ENCODE results near the gene AFF3.

AFF3 gene

DNA sequence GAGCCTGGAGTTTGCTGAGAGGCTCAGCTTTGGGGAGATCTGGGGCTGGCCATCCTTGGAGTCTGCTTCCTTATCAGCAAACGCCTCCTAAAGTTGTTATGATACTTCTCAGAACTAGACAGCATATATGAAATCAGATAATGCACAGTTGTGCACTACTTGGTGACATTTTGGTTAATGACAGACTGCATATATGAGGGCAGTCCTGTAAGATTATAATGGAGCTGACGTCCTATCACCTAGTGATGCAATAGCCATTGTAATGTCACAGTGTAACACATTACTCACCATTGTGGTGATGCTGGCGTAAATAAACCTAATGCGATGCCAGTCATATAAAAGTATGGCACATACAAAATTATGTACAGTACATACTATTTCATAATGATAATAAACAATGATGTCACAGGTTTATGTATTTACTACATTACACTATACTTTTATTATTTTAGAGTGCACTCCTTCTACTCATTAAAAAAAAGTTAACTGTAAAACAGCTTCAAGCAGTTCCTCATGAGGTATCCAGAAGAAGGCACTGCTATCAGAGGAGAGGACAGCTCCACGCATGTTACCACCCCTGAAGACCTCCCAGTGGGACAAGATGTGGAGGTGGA is 354.5 kb downstream of the AFF3 start:
- H3K23ac ChIP-seq (ENCODE audit: low read length in 2 of 2): no peak overlapping the region
- H2BK5ac ChIP-seq (ENCODE audit: low read depth, low read length, poor library complexity, severe bottlenecking): no peak overlapping the region
- H2AK5ac ChIP-seq (ENCODE audit: low read length, severe bottlenecking): no peak overlapping the region
- no peaks in the 10 kb centered on the region for H3K4me1 ChIP-seq (ENCODE audit: control insufficient read depth, insufficient read depth, low read depth, low read length)
- H3K79me1 ChIP-seq (replicated peaks; ENCODE audit: low read length, poor library complexity, severe bottlenecking): peaks cover 26% of the 10 kb centered on the region
- no peak overlapping the region for H3K4me3 ChIP-seq (ENCODE audit: insufficient read depth in 1 of 2, low read depth in 1 of 2, low read length in 2 of 2)
- H2AFZ ChIP-seq (ENCODE audit: low read depth, low read length): no peak overlapping the region
- H3K9ac ChIP-seq (ENCODE audit: low read length): no peak overlapping the region
- H3K9me3 ChIP-seq (ENCODE audit: control insufficient read depth, low read length): no peaks in the 10 kb centered on the region
- H2BK15ac ChIP-seq (ENCODE audit: low read depth, poor library complexity, severe bottlenecking): no peak overlapping the region
- no peak overlapping the region for H2BK12ac ChIP-seq (ENCODE audit: low read length in 2 of 2)
- no peaks in the 10 kb centered on the region for H3K27me3 ChIP-seq (ENCODE audit: control insufficient read depth in 1 of 2, insufficient read depth in 1 of 2, low read length in 2 of 2)
- no peak overlapping the region for H4K8ac ChIP-seq (ENCODE audit: low read length)
- DNase-seq: no peak
- no peak overlapping the region for H4K91ac ChIP-seq (ENCODE audit: low read length)
- no peak overlapping the region for H3K14ac ChIP-seq (ENCODE audit: low read length in 2 of 2)
- H2BK120ac ChIP-seq (ENCODE audit: low read depth, low read length): no peak overlapping the region
- H3K4ac ChIP-seq (ENCODE audit: low read depth in 1 of 2, low read length in 2 of 2): no peak overlapping the region
- 92% methylated on average over 2 of the region's 5 CpGs for WGBS
- H3K27ac ChIP-seq (ENCODE audit: low read length, poor library complexity, severe bottlenecking): no peak overlapping the region
- H3K18ac ChIP-seq (ENCODE audit: low read depth in 1 of 2, low read length in 2 of 2): no peak overlapping the region
- no peak overlapping the region for H3K4me2 ChIP-seq (ENCODE audit: low read length, poor library complexity, severe bottlenecking)
- H3K36me3 ChIP-seq (ENCODE audit: control insufficient read depth in 1 of 2, insufficient read depth in 2 of 2, low read depth in 1 of 2, low read length in 2 of 2): peaks cover 0 to 9% of the 10 kb centered on the region in 2 experiments

DNA sequence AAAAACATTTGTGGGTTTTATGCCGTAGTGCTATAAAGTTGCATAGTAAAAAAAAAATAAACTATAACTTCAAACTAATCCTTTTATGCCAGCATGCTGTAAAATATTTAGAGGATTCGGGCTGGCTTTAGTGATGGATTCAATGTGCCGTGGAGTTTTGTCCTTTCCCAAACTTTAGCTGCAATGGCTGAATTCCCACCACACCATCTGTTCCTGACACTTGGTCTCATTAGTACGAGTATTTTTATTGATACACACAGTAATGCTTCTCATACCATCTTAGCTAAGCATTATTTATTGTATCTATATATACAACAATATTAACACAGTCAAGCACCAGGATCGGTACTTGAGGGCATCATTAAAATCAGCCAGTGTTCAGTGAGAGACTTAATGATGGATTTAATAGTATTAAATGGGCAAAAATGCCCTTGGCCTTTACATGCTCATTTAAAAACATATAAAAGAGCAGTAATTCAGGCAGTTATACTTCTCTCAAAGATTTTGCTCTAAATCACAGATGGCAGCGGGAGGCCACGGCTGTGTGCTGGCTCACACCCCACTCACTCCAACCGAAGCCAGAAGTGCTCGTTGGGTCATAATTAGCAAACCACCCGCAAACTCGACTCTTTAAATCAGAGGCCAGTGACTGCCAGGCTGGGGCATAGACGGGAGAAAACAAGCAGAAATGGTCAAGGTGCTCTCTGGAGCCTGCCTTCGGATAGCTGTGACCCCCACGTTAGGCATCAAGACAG is 355.6 kb downstream of the AFF3 start:
- no peak overlapping the region for H3K4ac ChIP-seq (ENCODE audit: low read depth in 1 of 2, low read length in 2 of 2)
- no peak overlapping the region for H2BK5ac ChIP-seq (ENCODE audit: low read depth, low read length, poor library complexity, severe bottlenecking)
- peak overlapping the region in 1 of 2 experiments; percentile 11 for H3K18ac ChIP-seq (ENCODE audit: low read depth in 1 of 2, low read length in 2 of 2)
- no peak overlapping the region for H2AK5ac ChIP-seq (ENCODE audit: low read length, severe bottlenecking)
- H3K27ac ChIP-seq (ENCODE audit: low read length, poor library complexity, severe bottlenecking): no peak overlapping the region
- 97% methylated on average over 11 of the region's 14 CpGs for WGBS
- no peak overlapping the region for H2AFZ ChIP-seq (ENCODE audit: low read depth, low read length)
- H3K9ac ChIP-seq (ENCODE audit: low read length): no peak overlapping the region
- H4K8ac ChIP-seq (ENCODE audit: low read length): no peak overlapping the region
- H3K36me3 ChIP-seq (ENCODE audit: control insufficient read depth in 1 of 2, insufficient read depth in 2 of 2, low read depth in 1 of 2, low read length in 2 of 2): peaks cover 0 to 9% of the 10 kb centered on the region in 2 experiments
- no peak overlapping the region for H3K4me3 ChIP-seq (ENCODE audit: insufficient read depth in 1 of 2, low read depth in 1 of 2, low read length in 2 of 2)
- H3K4me1 ChIP-seq (ENCODE audit: control insufficient read depth, insufficient read depth, low read depth, low read length): no peaks in the 10 kb centered on the region
- DNase-seq: no peak
- no peak overlapping the region for H3K23ac ChIP-seq (ENCODE audit: low read length in 2 of 2)
- no peak overlapping the region for H2BK120ac ChIP-seq (ENCODE audit: low read depth, low read length)
- H2BK12ac ChIP-seq (ENCODE audit: low read length in 2 of 2): no peak overlapping the region
- no peak overlapping the region for H4K91ac ChIP-seq (ENCODE audit: low read length)
- no peaks in the 10 kb centered on the region for H3K9me3 ChIP-seq (ENCODE audit: control insufficient read depth, low read length)
- no peak overlapping the region for H3K14ac ChIP-seq (ENCODE audit: low read length in 2 of 2)
- H2BK15ac ChIP-seq (ENCODE audit: low read depth, poor library complexity, severe bottlenecking): no peak overlapping the region
- no peak overlapping the region for H3K4me2 ChIP-seq (ENCODE audit: low read length, poor library complexity, severe bottlenecking)
- peaks cover 27% of the 10 kb centered on the region for H3K79me1 ChIP-seq (replicated peaks; ENCODE audit: low read length, poor library complexity, severe bottlenecking)
- no peaks in the 10 kb centered on the region for H3K27me3 ChIP-seq (ENCODE audit: control insufficient read depth in 1 of 2, insufficient read depth in 1 of 2, low read length in 2 of 2)

- H3K27ac ChIP-seq (ENCODE audit: low read length, poor library complexity, severe bottlenecking): no peak overlapping the region
- no peak overlapping the region for H2AK5ac ChIP-seq (ENCODE audit: low read length, severe bottlenecking)
- H2BK120ac ChIP-seq (ENCODE audit: low read depth, low read length): no peak overlapping the region
- H3K23ac ChIP-seq (ENCODE audit: low read length in 2 of 2): no peak overlapping the region
- no peak overlapping the region for H4K91ac ChIP-seq (ENCODE audit: low read length)
- no peak overlapping the region for H2AFZ ChIP-seq (ENCODE audit: low read depth, low read length)
- no peaks in the 10 kb centered on the region for H3K4me1 ChIP-seq (ENCODE audit: control insufficient read depth, insufficient read depth, low read depth, low read length)
- H3K27me3 ChIP-seq (ENCODE audit: control insufficient read depth in 1 of 2, insufficient read depth in 1 of 2, low read length in 2 of 2): no peaks in the 10 kb centered on the region
- H2BK15ac ChIP-seq (ENCODE audit: low read depth, poor library complexity, severe bottlenecking): no peak overlapping the region
- peaks cover 26% of the 10 kb centered on the region for H3K79me1 ChIP-seq (replicated peaks; ENCODE audit: low read length, poor library complexity, severe bottlenecking)
- H3K9ac ChIP-seq (ENCODE audit: low read length): no peak overlapping the region
- no peak overlapping the region for H3K4ac ChIP-seq (ENCODE audit: low read depth in 1 of 2, low read length in 2 of 2)
- WGBS: 95% methylated on average over 8 of the region's 8 CpGs
- H3K18ac ChIP-seq (ENCODE audit: low read depth in 1 of 2, low read length in 2 of 2): no peak overlapping the region
- no peak overlapping the region for H3K14ac ChIP-seq (ENCODE audit: low read length in 2 of 2)
- H4K8ac ChIP-seq (ENCODE audit: low read length): no peak overlapping the region
- H3K4me2 ChIP-seq (ENCODE audit: low read length, poor library complexity, severe bottlenecking): no peak overlapping the region
- DNase-seq: no peak
- H3K9me3 ChIP-seq (ENCODE audit: control insufficient read depth, low read length): no peaks in the 10 kb centered on the region
- H2BK12ac ChIP-seq (ENCODE audit: low read length in 2 of 2): no peak overlapping the region
- H2BK5ac ChIP-seq (ENCODE audit: low read depth, low read length, poor library complexity, severe bottlenecking): no peak overlapping the region
- H3K4me3 ChIP-seq (ENCODE audit: insufficient read depth in 1 of 2, low read depth in 1 of 2, low read length in 2 of 2): no peak overlapping the region
- H3K36me3 ChIP-seq (ENCODE audit: control insufficient read depth in 1 of 2, insufficient read depth in 2 of 2, low read depth in 1 of 2, low read length in 2 of 2): peaks cover 0 to 9% of the 10 kb centered on the region in 2 experiments
These were observed 357.4 kb downstream of the AFF3 start for GRCh38 chr2:99784946-99785345.

DNA sequence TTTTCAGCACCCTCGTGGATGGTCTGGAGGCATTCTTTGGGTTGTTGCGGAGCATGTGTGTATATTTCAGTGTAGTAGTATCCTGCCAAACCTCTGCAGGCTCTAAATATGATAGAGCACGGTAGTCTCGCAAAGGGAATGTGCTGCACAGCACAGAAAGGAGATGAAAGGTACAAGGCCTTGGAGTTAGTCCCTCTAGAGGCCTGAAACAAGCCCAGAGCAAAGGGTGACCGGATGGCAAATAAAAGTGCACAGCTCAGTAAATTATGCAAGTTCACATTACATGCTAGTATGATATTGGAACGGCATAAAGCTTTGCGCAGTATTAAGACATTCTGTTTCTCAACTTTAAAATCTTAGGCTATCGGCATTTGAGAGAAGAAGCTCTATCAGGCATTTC is 358.1 kb downstream of the AFF3 start:
- no peak overlapping the region for H3K27ac ChIP-seq (ENCODE audit: low read length, poor library complexity, severe bottlenecking)
- WGBS: 99% methylated on average over 8 of the region's 8 CpGs

More for the DNA sequence above, 358.1 kb downstream of the AFF3 start:
- Histone ChIP-seq H3K14ac (ENCODE audit: low read length in 2 of 2) (no peak overlapping the region), H2BK5ac (ENCODE audit: low read depth, low read length, poor library complexity, severe bottlenecking) (no peak overlapping the region), H3K9me3 (ENCODE audit: control insufficient read depth, low read length) (no peaks in the 10 kb centered on the region), H4K91ac (ENCODE audit: low read length) (no peak overlapping the region), H3K9ac (ENCODE audit: low read length) (no peak overlapping the region), H3K79me1 (replicated peaks; ENCODE audit: low read length, poor library complexity, severe bottlenecking) (peaks cover 24% of the 10 kb centered on the region), H3K4me1 (ENCODE audit: control insufficient read depth, insufficient read depth, low read depth, low read length) (no peaks in the 10 kb centered on the region), H3K23ac (ENCODE audit: low read length in 2 of 2) (no peak overlapping the region), H3K4me3 (ENCODE audit: insufficient read depth in 1 of 2, low read depth in 1 of 2, low read length in 2 of 2) (no peak overlapping the region), H2BK120ac (ENCODE audit: low read depth, low read length) (no peak overlapping the region), H2BK12ac (ENCODE audit: low read length in 2 of 2) (no peak overlapping the region), H2AK5ac (ENCODE audit: low read length, severe bottlenecking) (no peak overlapping the region), H3K27me3 (ENCODE audit: control insufficient read depth in 1 of 2, insufficient read depth in 1 of 2, low read length in 2 of 2) (no peaks in the 10 kb centered on the region), H4K8ac (ENCODE audit: low read length) (no peak overlapping the region), H3K4ac (ENCODE audit: low read depth in 1 of 2, low read length in 2 of 2) (no peak overlapping the region), H3K36me3 (ENCODE audit: control insufficient read depth in 1 of 2, insufficient read depth in 2 of 2, low read depth in 1 of 2, low read length in 2 of 2) (peaks cover 0 to 9% of the 10 kb centered on the region in 2 experiments), H2BK15ac (ENCODE audit: low read depth, poor library complexity, severe bottlenecking) (no peak overlapping the region), H2AFZ (ENCODE audit: low read depth, low read length) (no peak overlapping the region), H3K4me2 (ENCODE audit: low read length, poor library complexity, severe bottlenecking) (no peak overlapping the region), H3K18ac (ENCODE audit: low read depth in 1 of 2, low read length in 2 of 2) (no peak overlapping the region)
- no peak for DNase-seq

Data from mesenchymal stem cell (in vitro differentiated cells and primary cell).